ENCODE data around the gene BEND3.
"Not testable (repeated sequence)": the region's sequence is repeated elsewhere in the genome, so short reads cannot be mapped to it uniquely, and the experiment has no call there.

Gene BEND3

DNA sequence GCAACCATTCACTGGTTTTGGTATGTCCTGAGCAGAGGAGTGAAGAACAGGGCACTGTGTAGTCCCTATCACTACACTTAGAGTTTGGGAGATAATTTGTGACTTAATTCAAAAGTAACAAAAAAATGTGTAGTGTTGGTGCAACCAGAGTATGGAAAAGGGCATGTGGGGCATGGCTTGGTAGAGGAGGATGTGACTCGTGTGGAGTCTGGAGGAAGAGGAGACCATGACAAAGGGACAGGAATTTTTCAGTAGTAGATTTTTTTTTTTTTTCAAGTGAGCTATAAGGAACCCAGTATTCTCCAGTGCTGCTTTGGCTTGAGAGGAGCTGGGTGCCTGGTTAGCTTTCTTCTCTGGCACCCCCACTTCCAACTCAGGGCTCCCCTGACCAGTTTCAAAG is 82.2 kb downstream of the BEND3 start:
- no peak for TF ChIP-seq CTCF (IDR thresholded peaks at IDR 0.05; ENCODE audit: control extremely low read depth, extremely low read depth, low read depth, missing control alignments)
- ChIA-PET POLR2A (no interaction called here), CTCF (interaction anchor here (1.0 to 2.0 kb wide), 6 partner anchors 9 to 694 kb away, joined by 3 to 9 read pairs (median 4); no protein-coding TSS in a partner anchor)
- DNase-seq (ENCODE audit: extremely low spot score) = no peak

DNA sequence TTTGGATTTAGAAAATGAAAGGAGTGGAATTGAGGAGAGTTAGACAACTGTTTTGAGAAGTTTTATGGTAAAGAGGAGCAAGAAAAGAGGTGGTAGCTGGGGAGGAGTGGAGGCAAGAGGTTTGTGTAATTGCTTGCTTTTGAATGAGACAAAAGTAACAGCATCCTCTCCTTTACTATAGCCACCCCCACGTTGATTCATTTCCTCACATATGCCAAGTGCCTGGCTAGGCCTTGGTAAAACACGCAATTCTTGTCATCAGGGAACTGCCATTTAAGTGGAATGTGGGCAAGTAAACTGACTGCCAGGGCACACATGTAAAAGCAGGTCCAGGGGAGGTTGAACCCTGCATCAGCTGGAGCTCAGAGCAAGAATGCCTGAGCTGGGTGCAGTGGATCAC is 83.3 kb downstream of the BEND3 start:
- ChIA-PET CTCF (interaction anchor here (2.0 kb wide), 1 partner anchor 12 kb away, joined by 4 read pairs; no protein-coding TSS in a partner anchor), POLR2A (no interaction called here)
- no peak for DNase-seq (ENCODE audit: extremely low spot score)
- TF ChIP-seq CTCF (IDR thresholded peaks at IDR 0.05; ENCODE audit: control extremely low read depth, extremely low read depth, low read depth, missing control alignments) = no peak

GRCh38 chr6:107030151-107030550 is 85.2 kb downstream of the BEND3 start:
- no peak for DNase-seq (ENCODE audit: extremely low spot score)
- POLR2A ChIA-PET = no interaction called here
- CTCF ChIA-PET = interaction anchor here (0.8 to 3.7 kb wide), 3 partner anchors 19 to 84 kb away, joined by 3 to 27 read pairs (median 3); no protein-coding TSS in a partner anchor
- TF ChIP-seq CTCF (IDR thresholded peaks at IDR 0.05; ENCODE audit: control extremely low read depth, extremely low read depth, low read depth, missing control alignments) = no peak

DNA sequence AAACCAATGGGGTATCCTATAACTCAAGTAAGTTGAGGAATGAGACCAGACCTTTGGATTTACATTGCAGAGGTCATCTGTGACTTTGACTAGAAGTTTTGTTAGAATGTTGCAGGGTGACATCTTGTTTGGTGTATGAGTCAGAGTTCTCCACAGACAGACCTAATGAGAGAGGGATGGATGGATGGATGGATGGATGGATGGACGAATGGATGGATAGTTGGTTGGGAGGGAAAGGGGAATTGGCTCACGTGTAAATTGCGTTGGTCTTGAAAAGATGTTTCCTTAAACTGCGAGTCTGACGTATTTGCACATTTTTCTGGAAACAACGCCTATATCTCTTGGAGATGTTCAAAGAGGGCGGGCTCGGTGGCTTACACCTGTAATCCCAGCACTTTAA is 88.3 kb downstream of the BEND3 start:
- ChIA-PET CTCF (interaction anchor here (0.9 to 3.7 kb wide), 11 partner anchors 10 to 102 kb away, joined by 3 to 27 read pairs (median 5); no protein-coding TSS in a partner anchor), POLR2A (no interaction called here)
- DNase-seq (ENCODE audit: extremely low spot score) = no peak
- peak; percentile 3 for TF ChIP-seq CTCF (IDR thresholded peaks at IDR 0.05; ENCODE audit: control extremely low read depth, extremely low read depth, low read depth, missing control alignments)

GRCh38 chr6:107021446-107022185 is 93.7 kb downstream of the BEND3 start:
- DNase-seq (ENCODE audit: extremely low spot score) = no peak
- CTCF ChIA-PET = interaction anchor here (1.0 kb wide), 1 partner anchor 15 kb away, joined by 3 read pairs; no protein-coding TSS in a partner anchor
- POLR2A ChIA-PET = no interaction called here
- TF ChIP-seq CTCF (IDR thresholded peaks at IDR 0.05; ENCODE audit: control extremely low read depth, extremely low read depth, low read depth, missing control alignments) = no peak

GRCh38 chr6:107020239-107020638 is 95.1 kb downstream of the BEND3 start:
- ChIA-PET POLR2A (no interaction called here), CTCF (no interaction called here)
- no peak for DNase-seq (ENCODE audit: extremely low spot score)
- no peak for TF ChIP-seq CTCF (IDR thresholded peaks at IDR 0.05; ENCODE audit: control extremely low read depth, extremely low read depth, low read depth, missing control alignments)

- POLR2A ChIA-PET; DNase-seq (ENCODE audit: extremely low spot score); CTCF ChIA-PET: not testable (repeated sequence)
These were observed 95.7 kb downstream of the BEND3 start for GRCh38 chr6:107019628-107020027.
